Erythroblast (primary cell): Measurements from ENCODE around the gene GUCY1B1.

Source experiments
- GATA1 ChIP-seq: IDR thresholded peaks from 2 replicates; pipeline ENCODE4 v1.6.1; 2011; ENCODE audit warnings: low read depth, mild to moderate bottlenecking, control low read depth, low read length, moderate library complexity
- POLR2A ChIP-seq: IDR thresholded peaks from 2 replicates; pipeline ENCODE4 v1.6.1; 2011; ENCODE audit warnings: mild to moderate bottlenecking, low read length

GRCh38 chr4:155849042-155849441 lies 90.2 kb downstream of the GUCY1B1 start:
- TF ChIP-seq POLR2A (no peak), GATA1 (no peak)
